ENCODE results near the gene PLCH2.

Gene PLCH2

GRCh38 chr1:2501041-2501819 lies 25.1 kb downstream of the PLCH2 start:
- DNase-seq (ENCODE audit: low read depth) = no peak

GRCh38 chr1:2501820-2502119 lies 25.7 kb downstream of the PLCH2 start:
- no peak for DNase-seq (ENCODE audit: low read depth)

DNA sequence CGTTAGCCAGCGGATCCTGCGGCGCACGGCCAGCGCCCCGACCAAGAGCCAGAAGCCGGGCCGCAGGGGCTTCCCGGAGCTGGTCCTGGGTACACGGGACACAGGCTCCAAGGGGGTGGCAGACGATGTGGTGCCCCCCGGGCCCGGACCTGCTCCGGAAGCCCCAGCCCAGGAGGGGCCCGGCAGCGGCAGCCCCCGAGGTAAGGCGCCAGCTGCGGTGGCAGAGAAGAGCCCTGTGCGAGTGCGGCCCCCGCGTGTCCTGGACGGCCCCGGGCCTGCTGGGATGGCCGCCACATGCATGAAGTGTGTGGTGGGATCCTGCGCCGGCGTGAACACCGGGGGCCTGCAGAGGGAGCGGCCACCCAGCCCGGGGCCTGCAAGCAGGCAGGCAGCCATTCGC lies 26.1 kb downstream of the PLCH2 start:
- DNase-seq (ENCODE audit: low read depth) = no peak

- DNase-seq (ENCODE audit: low read depth) = no peak
Observed at GRCh38 chr1:2502661-2503553, 26.8 kb downstream of the PLCH2 start.

DNA sequence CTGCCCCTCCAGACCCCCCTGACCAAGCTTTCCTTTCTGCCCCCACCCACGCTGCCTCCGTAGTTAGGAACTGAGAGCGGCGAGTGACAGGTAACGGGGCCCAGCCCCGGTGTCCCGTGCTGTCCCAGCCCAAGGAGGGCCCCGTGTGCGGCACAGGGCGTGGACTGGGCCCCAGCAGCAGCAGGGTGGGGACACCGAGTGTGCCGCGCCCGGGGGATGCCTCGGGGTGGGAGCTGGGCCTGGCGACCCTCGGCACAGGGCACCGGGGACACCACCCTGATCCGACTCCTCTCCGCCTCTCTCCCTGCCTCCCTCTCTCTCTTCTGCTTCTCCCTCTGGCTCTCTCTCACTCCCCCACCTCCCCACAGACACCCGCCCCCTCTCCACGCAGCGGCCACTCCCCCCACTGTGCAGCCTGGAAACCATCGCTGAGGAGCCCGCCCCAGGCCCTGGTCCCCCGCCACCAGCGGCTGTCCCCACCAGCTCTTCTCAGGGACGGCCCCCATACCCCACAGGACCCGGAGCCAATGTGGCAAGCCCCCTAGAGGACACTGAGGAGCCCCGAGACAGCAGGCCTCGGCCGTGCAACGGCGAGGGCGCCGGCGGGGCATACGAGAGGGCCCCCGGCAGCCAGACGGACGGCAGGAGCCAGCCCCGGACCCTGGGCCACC lies 27.6 kb downstream of the PLCH2 start:
- no peak for DNase-seq (ENCODE audit: low read depth)

DNA sequence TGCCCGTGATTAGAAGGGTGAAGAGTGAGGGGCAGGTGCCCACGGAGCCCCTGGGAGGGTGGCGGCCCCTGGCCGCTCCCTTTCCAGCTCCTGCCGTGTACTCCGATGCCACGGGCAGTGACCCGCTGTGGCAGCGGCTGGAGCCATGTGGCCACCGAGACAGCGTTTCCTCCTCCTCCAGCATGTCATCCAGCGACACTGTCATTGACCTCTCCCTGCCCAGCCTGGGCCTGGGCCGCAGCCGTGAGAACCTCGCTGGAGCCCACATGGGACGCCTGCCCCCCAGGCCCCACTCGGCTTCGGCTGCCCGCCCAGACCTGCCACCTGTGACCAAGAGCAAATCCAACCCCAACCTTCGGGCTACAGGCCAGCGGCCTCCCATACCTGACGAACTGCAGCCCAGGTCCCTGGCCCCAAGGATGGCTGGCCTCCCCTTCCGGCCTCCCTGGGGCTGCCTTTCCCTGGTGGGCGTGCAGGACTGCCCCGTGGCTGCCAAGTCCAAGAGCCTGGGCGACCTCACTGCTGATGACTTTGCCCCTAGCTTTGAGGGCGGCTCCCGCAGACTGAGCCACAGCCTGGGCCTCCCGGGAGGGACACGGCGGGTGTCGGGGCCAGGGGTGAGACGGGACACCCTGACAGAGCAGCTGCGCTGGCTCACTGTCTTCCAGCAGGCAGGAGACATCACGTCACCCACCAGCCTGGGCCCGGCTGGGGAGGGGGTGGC lies 28.3 kb downstream of the PLCH2 start:
- no peak for DNase-seq (ENCODE audit: low read depth)

DNA sequence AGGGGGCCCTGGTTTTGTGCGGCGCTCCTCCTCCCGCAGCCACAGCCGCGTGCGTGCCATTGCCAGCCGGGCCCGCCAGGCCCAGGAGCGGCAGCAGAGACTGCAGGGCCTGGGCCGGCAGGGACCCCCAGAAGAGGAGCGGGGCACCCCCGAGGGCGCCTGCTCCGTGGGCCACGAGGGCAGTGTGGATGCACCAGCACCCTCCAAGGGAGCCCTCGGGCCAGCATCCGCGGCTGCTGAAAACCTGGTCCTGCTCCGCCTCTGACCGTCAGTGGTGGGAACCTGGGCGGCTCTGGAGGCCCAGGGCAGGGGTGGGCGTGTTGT lies 28.8 kb downstream of the PLCH2 start:
- DNase-seq (ENCODE audit: low read depth) = no peak

- no peak for DNase-seq (ENCODE audit: low read depth)
Observed at GRCh38 chr1:2505461-2505994, 29.4 kb downstream of the PLCH2 start.

GRCh38 chr1:2506007-2506860 lies 30.1 kb downstream of the PLCH2 start:
- DNase-seq (ENCODE audit: low read depth) = no peak

DNA sequence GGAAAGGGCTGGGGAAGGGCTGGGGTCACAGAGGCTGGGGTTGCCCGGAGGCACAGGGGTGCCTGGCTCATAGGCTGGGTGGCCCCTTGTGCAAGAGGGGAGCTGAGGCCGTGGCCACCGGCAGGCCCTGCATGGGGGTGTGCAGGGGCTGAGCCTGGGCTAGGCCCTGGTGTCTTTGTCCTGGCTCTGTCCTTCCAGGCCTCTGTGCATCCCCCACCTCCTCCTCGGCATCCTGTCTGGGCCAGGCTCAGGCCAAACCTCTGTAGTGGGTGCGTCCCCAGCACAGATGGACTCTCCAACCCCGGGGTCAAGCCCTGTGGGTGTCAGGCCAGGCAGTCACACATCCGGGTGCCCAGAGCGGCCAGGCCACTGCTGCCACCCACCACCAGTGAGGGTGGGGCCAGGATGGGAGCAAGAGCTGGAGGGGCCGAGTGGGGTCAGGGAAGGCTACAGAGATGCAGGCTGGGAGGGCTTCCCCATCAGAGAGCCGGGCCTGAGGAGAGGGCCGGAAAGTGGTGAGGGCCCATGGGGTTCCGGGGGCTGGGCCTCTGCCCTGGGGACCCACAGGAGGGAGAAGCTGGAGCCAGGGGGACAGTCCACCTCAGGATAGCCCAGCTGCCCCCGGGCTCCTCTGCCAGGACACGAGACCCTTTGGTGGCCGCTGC lies 30.9 kb downstream of the PLCH2 start:
- no peak for DNase-seq (ENCODE audit: low read depth)

DNA sequence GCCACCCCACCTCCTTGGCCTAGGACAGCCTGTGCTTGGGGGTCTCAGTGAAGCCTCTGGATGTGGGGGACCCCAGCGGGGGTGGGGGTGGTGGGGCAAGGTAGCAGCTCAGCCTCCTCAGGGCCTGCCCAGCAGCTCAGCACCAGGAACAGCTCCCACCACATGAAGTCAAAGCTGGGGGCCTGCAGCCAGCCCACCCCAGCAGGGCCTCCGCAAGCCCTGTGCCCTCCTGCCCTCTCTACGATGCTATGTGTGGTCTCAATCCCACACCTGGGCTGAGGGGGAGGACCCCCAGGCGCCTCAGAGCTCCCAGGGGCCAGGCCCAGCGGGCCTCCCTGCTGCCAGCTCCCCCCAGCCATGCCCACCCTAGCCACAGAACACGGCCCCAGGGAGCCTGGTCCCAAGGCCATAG lies 31.7 kb downstream of the PLCH2 start:
- no peak for DNase-seq (ENCODE audit: low read depth)

GRCh38 chr1:2508180-2508579 lies 32.1 kb downstream of the PLCH2 start:
- DNase-seq (ENCODE audit: low read depth) = no peak

DNA sequence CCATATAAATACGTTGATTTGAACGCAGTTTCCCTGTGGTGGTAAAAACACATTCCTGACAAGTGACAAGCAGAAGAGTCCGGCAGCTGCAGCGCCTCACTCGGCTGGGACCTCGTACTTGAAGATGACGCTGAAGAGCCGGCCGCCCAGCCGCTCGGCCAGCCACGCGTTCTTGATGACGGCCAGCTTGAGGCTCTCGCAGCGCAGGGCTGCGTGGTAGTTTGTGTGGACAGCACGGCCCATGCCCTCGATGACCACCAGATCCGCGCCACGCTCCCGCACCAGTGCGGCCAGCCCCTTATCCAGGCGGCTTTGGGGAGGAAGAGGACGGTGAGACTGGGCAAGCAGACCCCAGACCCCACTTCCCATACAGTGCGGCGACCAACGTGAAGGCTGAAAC lies 32.7 kb downstream of the PLCH2 start:
- DNase-seq (ENCODE audit: low read depth) = no peak

- DNase-seq (ENCODE audit: low read depth) = no peak
Observed at GRCh38 chr1:2509589-2509988, 33.5 kb downstream of the PLCH2 start.

- no peak for DNase-seq (ENCODE audit: low read depth)
Observed at GRCh38 chr1:2510366-2511155, 34.5 kb downstream of the PLCH2 start.

- no peak for DNase-seq (ENCODE audit: low read depth)
Observed at GRCh38 chr1:2512862-2513421, 36.9 kb downstream of the PLCH2 start.

- DNase-seq (ENCODE audit: low read depth) = no peak
Observed at GRCh38 chr1:2513939-2514652, 38.0 kb downstream of the PLCH2 start.

DNA sequence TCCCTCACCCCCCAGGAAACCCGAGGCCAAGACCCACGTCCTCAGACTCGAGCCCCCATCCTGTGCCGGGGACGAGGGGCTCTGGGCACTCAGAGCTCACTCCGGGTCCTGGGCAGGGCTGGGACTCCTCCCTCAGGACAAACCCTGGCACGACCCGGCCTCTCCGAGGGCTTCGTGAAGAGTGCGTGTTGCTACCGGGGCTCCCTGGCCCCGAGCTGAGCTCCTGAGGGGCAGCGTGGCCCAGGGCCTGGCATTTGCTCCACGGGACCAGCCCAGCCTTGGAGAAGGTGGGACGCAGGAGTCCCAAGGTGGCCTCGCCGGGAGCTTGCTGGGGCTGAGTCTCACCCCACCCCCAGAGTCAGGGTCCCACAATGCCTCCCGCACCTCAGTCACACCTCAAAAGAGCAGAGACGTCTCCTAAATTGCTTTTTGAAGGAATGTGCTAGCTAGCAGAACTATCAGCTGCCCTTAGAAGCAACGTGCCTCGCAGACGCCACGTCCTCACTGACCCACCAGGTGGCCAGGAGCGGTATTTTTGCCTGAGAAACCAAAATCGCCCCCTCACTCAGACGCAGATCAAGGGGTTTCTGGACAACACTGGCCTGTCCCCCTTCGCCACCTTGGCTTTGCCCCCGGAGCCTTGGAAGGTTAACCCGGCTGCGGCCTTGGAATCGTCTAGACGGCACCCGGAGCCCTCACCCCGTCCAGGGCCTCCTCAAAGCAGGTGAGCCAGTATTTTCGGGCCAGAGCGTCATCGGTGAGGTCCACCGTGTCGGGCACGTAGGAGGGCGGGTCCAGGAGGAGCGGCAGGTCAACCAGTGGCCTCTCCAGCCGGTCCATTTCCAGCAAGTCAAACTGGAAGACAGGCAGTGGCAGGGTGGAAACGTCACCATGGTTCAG lies 39.0 kb downstream of the PLCH2 start:
- DNase-seq (ENCODE audit: low read depth) = no peak
